DOHH2 (cell line): Measurements from ENCODE around the gene TSG101.

Experiments
- H3F3A ChIP-seq: fragments of 200-600 bp; sonication (generic), shearing (Covaris generic); 2 replicates; pipeline ENCODE4 v1.6.0; 2016; ENCODE audit warnings: antibody characterized with exemption, mild to moderate bottlenecking; ENCODE audit not compliant: control insufficient read depth, insufficient read depth
- H3K27ac ChIP-seq: fragments of 200-600 bp; sonication (generic); 2 replicates; pipeline ENCODE4 v1.5.1; 2014; ENCODE audit warnings: low read depth, mild to moderate bottlenecking, low read length, moderate library complexity
- H3K27me3 ChIP-seq: fragments of 200-600 bp; sonication (generic); 2 replicates; pipeline ENCODE4 v1.6.1; 2014; ENCODE audit warnings: mild to moderate bottlenecking, low read length, mixed read lengths; ENCODE audit not compliant: control insufficient read depth
- H3K36me3 ChIP-seq: fragments of 200-600 bp; sonication (generic); 2 replicates; pipeline ENCODE4 v1.6.1; 2014; ENCODE audit warnings: mild to moderate bottlenecking, low read length, moderate library complexity, mixed read lengths; ENCODE audit not compliant: control insufficient read depth
- H3K4me1 ChIP-seq: fragments of 200-600 bp; sonication (generic); 2 replicates; pipeline ENCODE4 v1.6.1; 2014; ENCODE audit warnings: mild to moderate bottlenecking, low read length, mixed read lengths; ENCODE audit not compliant: control insufficient read depth
- H3K4me2 ChIP-seq: fragments of 200-600 bp; sonication (generic); 2 replicates; pipeline ENCODE4 v1.6.0; 2014; ENCODE audit warnings: mild to moderate bottlenecking, low read length, moderate library complexity
- H3K4me3 ChIP-seq: fragments of 200-600 bp; sonication (generic); 2 replicates; pipeline ENCODE4 v1.5.1; 2014; ENCODE audit warnings: mild to moderate bottlenecking, low read length, mixed read lengths
- H3K79me2 ChIP-seq: fragments of 200-600 bp; sonication (generic); 2 replicates; pipeline ENCODE4 v1.6.1; 2014; ENCODE audit warnings: mild to moderate bottlenecking, low read length, mixed read lengths; ENCODE audit not compliant: control insufficient read depth
- H3K9me2 ChIP-seq: fragments of 200-600 bp; sonication (generic); replicated peaks from 2 replicates; pipeline ENCODE4 v1.6.1; 2014; ENCODE audit warnings: mild to moderate bottlenecking, low read length, mixed read lengths; ENCODE audit not compliant: control insufficient read depth
- H3K9me3 ChIP-seq: fragments of 200-600 bp; sonication (generic); 2 replicates; pipeline ENCODE4 v1.6.1; 2014; ENCODE audit warnings: antibody characterized with exemption, low read length, mixed read lengths; ENCODE audit not compliant: control insufficient read depth, insufficient read depth
- H4K20me1 ChIP-seq: fragments of 200-600 bp; sonication (generic); 2 replicates; pipeline ENCODE4 v1.6.0; 2014; ENCODE audit warnings: low read depth, mild to moderate bottlenecking, antibody characterized with exemption, low read length, moderate library complexity; ENCODE audit not compliant: control insufficient read depth, insufficient read depth
- CTCF ChIP-seq: fragments of 200-600 bp; sonication (generic); IDR thresholded peaks from one replicate; pipeline ENCODE4 v1.5.1; 2014; ENCODE audit warnings: antibody characterized with exemption, mild to moderate bottlenecking, low read depth, low read length; ENCODE audit not compliant: poor library complexity, severe bottlenecking
- EZH2phosphoT487 ChIP-seq: fragments of 200-600 bp; sonication (generic); IDR thresholded peaks from 2 replicates; pipeline ENCODE4 v1.6.1; 2017; ENCODE audit warnings: borderline replicate concordance, mild to moderate bottlenecking, antibody characterized with exemption, low read length, moderate library complexity, mixed read lengths

TSG101 gene

GRCh38 chr11:18472587-18472986 is 54.2 kb downstream of the TSG101 start:
- Histone ChIP-seq H3K27ac (no peak overlapping the region), H3K27me3 (no peaks in the 10 kb centered on the region), H3K4me1 (no peaks in the 10 kb centered on the region), H3K79me2 (no peaks in the 10 kb centered on the region), H3K9me3 (no peaks in the 10 kb centered on the region), H3K36me3 (peaks cover 15% of the 10 kb centered on the region), H3F3A (0 out of 2 replicates have a peak, but pooled peaks cover 2% of the 10 kb centered on the region), H3K9me2 (no peaks in the 10 kb centered on the region), H3K4me2 (no peak overlapping the region), H3K4me3 (no peak overlapping the region), H4K20me1 (no peaks in the 10 kb centered on the region)
- no peak for TF ChIP-seq CTCF
- no peak for TF ChIP-seq EZH2phosphoT487

- Histone ChIP-seq H3K4me1 (no peaks in the 10 kb centered on the region), H3K9me2 (no peaks in the 10 kb centered on the region), H4K20me1 (no peaks in the 10 kb centered on the region), H3K36me3 (peaks cover 11% of the 10 kb centered on the region; the same call in 1 of the 2 replicates), H3K27ac (no peak overlapping the region), H3K27me3 (no peaks in the 10 kb centered on the region), H3K4me2 (no peak overlapping the region), H3K4me3 (no peak overlapping the region), H3K9me3 (no peaks in the 10 kb centered on the region), H3F3A (0 out of 2 replicates have a peak, but pooled peaks cover 2% of the 10 kb centered on the region), H3K79me2 (no peaks in the 10 kb centered on the region)
- no peak for TF ChIP-seq CTCF
Observed at GRCh38 chr11:18471995-18472394, 54.7 kb downstream of the TSG101 start.

- no peaks in the 10 kb centered on the region for H3K27me3 ChIP-seq
- no peak overlapping the region for H3K4me3 ChIP-seq
- H3K27ac ChIP-seq: no peak overlapping the region
- 0 out of 2 replicates have a peak, but pooled peaks cover 2% of the 10 kb centered on the region for H3F3A ChIP-seq
- H3K4me1 ChIP-seq: no peaks in the 10 kb centered on the region
- no peaks in the 10 kb centered on the region for H3K79me2 ChIP-seq
- TF ChIP-seq EZH2phosphoT487: no peak
- TF ChIP-seq CTCF: no peak
- no peaks in the 10 kb centered on the region for H4K20me1 ChIP-seq
- H3K36me3 ChIP-seq: no peaks in the 10 kb centered on the region
- H3K9me2 ChIP-seq: no peaks in the 10 kb centered on the region
- H3K9me3 ChIP-seq: no peaks in the 10 kb centered on the region
- H3K4me2 ChIP-seq: no peak overlapping the region
Observed at GRCh38 chr11:18468961-18469360, 57.8 kb downstream of the TSG101 start.
